ENCODE measurements around the gene NCK2.

Gene NCK2

GRCh38 chr2:105734762-105735538 is 9.8 kb upstream of the NCK2 start:
- DNase-seq (ENCODE audit: low read depth in 2 of 2, low spot score in 1 of 2): no peak

- no peak for DNase-seq (ENCODE audit: low read depth in 2 of 2, low spot score in 1 of 2)
Measured at GRCh38 chr2:105736145-105736544, 8.6 kb upstream of the NCK2 start.

- no peak for DNase-seq (ENCODE audit: low read depth in 2 of 2, low spot score in 1 of 2)
Measured at GRCh38 chr2:105737980-105738657, 6.6 kb upstream of the NCK2 start.

DNA sequence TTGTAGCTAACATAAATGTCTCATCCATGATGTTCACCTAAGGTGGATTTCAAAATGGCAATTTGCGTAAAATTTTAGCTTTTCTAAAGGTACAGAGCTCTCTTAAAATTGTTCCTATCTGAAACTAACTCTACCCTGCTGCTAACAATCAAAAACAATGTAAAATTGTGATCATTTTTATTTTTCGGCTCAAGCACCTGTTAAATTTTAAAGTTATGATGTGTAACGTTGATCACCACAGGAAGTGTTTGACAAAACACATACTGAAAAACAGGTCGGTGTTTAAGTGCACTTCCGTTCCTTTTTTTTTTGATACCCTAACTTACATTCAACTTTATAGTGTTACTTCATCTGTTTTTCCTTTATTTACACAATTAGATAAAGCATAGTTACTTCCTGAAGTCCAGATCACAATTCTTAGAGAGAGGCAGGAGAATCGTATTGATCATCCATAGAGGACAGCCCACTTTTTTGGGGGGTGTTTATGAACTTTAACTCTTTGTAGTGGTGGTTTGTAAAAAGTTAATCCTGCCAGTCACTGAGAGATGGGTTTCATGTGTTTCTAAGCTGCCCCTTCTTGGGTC is 6.0 kb upstream of the NCK2 start:
- no peak for DNase-seq (ENCODE audit: low read depth in 2 of 2, low spot score in 1 of 2)

DNA sequence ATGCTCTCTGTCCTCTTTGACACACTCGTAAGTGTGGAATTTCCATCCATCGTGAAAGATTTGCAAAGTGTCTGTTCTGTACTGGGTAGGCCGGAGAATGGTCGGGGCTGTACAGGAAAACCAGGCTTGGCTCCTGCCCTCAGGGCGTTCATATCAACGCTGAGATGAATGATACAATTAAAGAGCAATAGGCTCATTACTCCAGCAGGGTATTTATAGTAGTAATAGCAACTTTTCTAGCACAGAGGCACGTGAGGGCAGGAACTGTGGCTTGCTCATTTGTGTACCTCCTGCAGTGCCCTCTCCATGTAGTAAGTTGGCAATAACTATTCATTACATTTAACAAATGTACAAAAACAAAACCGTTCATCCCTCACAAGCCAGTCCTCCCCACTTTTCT is 5.3 kb upstream of the NCK2 start:
- DNase-seq (ENCODE audit: low read depth in 2 of 2, low spot score in 1 of 2): no peak

DNA sequence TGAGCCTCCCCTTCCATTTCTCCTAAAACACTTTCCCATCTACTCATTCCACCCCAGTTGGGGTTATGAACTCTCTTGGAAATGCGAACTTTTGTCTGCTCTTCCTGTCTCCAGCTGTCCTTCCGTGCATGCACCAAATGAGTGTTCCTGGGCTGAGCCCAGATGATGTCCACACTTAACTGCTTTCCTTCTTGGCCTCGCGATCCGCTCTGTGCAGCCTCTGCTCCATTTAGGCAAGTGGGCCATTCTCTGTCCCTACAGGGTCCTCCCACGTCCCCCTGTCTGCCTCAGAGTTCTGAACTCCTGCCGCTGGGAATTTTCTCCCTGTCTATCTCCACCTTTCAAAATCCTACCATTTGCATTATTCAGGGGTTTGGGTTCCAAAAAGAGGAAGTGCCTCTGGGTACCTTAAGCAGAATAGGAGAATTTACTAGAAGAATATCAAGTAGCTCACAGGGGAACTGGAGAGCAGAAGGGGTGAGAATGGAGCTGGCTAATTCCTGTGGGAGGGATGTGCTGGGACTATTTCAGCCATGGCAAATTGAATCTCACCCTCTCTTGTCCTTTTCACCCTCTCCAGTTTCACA is 4.7 kb upstream of the NCK2 start:
- DNase-seq (ENCODE audit: low read depth in 2 of 2, low spot score in 1 of 2): no peak

DNA sequence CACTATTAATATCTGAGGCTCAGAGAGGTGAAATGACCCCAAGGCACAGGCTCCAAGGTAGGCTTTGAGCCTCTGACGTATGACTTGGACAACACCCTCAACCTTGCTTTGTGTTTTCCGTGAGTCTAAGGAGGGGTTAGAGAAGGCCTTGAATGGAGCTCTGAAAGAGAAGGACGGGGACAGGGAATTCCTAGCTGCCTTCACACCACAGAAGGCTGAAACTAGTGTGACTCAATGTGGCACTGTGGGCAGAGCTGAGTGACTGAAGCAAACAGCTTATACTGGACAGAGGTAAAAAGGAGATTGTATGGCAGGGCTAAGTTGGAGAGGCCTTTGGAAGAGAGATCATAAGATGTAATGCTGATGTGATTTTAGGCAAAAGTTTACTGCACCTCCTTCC is 3.5 kb upstream of the NCK2 start:
- no peak for DNase-seq (ENCODE audit: low read depth in 2 of 2, low spot score in 1 of 2)

DNA sequence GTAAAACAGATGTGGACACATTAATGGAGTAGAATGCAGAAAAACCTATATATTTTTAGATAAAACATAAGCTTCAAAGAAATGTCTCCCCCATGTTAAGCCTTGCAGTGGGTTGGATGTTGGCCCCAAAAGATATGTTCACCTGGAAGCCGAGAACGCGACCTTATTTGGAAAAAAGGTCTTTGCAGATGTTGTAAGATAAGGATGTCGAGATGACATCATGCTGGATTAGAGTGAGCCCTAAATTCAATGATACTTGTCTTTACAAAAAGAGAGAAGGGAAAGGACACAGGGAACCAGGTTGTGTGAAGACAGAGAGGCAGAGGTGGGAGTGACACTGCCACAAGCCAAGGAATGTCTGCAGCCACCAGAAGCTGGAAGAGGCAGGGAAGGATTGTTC is 3.1 kb upstream of the NCK2 start:
- DNase-seq (ENCODE audit: low read depth in 2 of 2, low spot score in 1 of 2): no peak

DNA sequence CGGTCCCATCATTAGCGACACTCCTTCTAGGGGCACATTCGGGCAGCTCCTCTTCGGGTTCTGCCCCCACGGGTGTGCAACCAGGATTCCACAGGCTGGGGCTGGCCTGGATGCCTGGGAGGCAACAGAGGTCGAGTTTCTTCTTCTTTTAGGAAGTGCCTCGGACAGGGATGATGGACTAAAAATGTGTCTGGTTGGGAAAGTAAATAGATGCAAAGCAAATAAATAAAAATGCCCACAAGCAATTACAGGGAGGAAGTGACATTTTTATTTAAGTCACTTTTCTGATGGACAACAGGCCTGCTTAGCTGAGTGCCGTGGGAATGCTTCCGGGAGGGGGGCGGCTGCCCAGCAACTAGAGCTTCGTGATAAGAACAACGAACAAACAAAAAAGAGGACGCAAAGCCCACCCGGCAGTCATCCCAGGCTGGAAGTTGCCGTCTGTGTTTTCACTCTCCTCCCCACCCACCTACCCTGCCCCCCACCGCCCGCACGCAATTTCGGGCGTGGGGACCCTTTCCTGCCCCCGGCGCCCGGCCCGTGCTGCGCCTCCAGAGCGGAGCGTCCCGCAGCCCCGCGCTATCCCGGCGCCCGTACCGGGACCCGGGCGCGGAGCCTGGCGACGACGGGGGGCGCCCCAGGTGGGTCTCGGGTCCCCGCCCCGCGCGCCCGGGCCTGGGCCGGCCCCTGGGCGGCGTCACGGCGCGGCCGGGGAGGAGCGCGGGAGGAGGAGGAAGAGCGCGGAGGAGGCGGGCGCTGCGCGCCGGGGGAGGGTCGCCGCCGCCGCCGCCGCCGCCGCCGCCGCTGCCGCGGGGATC is 412 bp upstream of the NCK2 start:
- DNase-seq (ENCODE audit: low read depth in 2 of 2, low spot score in 1 of 2): peak in 1 of 2 donors; percentile 27

DNA sequence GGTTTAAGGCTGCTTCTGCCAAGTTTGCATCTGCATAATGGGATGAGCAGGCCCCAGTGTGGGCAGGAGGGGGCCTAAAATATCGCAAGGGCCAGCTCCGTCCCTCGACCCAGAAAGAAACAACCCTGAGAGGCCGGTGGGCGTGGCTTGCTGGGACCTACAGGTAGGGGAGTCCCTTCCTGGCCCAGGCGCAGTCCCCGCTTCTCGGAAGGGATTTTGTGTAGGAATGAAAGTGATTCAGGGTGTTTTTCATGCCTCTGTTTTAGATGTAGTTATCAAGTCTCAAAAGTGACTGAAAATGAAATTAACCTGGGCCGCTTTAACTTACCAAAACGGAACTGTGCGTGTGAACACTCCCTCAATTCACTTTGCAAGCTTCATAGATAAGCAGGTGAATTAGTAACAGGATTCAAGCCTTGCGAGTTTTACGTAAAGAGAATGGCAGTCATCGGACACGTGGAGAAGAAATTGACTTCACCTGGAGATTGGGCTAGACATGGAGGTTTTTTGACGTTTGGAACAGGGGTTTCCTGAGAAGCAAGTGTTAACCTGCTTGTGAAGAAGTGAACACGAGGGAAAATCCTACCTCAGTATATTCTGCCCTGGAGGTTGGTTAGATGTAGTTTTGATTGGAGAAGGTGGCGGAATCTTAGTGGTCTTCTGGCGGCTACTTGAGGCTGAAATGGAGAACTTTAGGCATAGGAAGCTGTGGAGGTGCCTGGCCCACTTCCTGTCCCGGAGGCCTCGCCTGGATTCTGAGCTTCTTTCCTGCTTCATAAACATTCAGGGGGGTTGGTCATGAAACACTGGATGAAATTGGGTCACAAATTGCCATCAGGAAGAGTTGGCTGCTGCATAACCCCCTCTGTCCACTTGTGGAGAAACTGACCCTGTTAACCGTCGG is 1.7 kb downstream of the NCK2 start:
- peak; percentile 46 to 52 for DNase-seq (ENCODE audit: low read depth in 2 of 2, low spot score in 1 of 2)

- no peak for DNase-seq (ENCODE audit: low read depth in 2 of 2, low spot score in 1 of 2)
Measured at GRCh38 chr2:105747254-105747894, 2.7 kb downstream of the NCK2 start.

DNA sequence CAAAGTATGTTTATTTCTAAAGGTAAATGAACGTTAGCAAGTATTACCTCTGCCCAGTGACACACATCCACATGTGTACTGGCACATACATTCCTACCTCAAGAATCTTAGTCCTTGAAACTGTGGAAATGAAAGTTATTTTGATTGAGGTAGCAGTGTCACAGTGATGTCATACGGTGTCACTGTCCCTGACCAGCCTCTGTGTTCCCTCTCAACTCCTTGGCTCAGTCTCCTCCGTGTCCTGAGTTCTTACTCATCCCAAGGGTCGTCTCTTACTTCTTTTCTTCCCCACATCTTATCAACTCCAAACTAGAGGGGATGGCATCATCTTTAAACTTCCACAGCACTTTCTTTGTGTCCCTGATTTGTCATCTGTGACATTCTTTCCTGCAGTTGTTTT is 3.3 kb downstream of the NCK2 start:
- DNase-seq (ENCODE audit: low read depth in 2 of 2, low spot score in 1 of 2): no peak

DNA sequence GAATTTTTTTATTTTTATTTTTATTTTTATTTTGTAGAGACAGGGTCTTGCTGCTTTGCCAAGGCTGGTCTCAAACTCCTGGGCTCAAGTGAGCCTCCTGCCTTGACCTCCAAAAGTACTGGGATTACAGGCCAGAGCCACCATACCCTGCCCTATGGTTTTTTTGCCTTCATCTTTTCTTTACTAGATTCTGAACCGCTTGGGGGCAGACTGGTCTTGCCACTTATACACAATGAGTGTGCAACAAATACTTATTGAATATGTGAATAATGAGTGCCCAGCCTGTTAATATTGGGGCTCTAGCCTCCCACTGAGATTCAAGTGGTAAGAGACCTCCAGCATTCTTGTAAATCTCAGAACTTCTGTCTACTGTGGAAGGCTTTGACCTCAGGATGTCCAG is 3.9 kb downstream of the NCK2 start:
- no peak for DNase-seq (ENCODE audit: low read depth in 2 of 2, low spot score in 1 of 2)

DNA sequence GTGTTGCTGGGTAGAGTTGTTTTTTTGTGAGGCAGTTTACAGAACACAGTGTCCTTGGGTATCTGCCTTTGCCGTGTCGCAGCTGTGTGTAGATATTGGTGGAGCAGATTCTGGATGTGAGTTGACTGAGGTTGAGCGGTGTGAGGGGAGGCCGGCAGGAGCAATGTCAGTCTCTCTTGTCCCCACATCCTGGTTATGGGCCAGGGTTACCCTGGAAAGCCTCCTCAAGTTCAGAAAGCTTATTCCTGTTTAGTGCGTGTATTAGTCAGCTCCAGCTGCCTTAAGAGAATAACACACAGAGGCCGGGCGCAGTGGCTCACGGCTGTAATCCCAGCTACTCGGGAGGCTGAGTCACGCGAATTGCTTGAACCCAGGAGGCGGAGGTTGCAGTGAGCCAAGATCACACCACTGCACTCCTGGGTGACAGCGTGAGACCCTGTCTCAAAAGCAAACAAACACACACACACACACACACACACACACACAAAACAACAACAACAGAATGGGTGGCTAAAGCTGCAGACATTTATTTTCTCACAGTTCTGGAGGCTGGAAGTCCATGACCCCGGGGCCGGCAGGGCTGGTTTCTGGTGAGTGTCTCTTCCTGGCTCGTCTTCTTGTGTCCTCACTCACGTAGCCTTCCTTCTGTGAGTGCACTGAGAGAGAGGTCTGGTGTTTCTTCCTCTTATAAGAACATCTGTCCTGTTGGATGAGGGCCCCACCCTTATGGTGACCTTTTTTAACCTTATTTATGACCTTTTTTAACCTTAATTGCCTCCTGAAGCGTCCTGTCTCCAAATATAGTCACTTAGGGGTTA is 5.1 kb downstream of the NCK2 start:
- DNase-seq (ENCODE audit: low read depth in 2 of 2, low spot score in 1 of 2): no peak

GRCh38 chr2:105750735-105751134 is 6.0 kb downstream of the NCK2 start:
- no peak for DNase-seq (ENCODE audit: low read depth in 2 of 2, low spot score in 1 of 2)

GRCh38 chr2:105751272-105751671 is 6.6 kb downstream of the NCK2 start:
- DNase-seq (ENCODE audit: low read depth in 2 of 2, low spot score in 1 of 2): no peak

- DNase-seq (ENCODE audit: low read depth in 2 of 2, low spot score in 1 of 2): no peak
Measured at GRCh38 chr2:105752691-105753358, 8.1 kb downstream of the NCK2 start.

- DNase-seq (ENCODE audit: low read depth in 2 of 2, low spot score in 1 of 2): no peak
Measured at GRCh38 chr2:105753380-105753779, 8.7 kb downstream of the NCK2 start.
